NCI-H128 (cell line): ENCODE measurements around the gene CCL4.
"Not testable (repeated sequence)": the region's sequence is repeated elsewhere in the genome, so short reads cannot be mapped to it uniquely, and the experiment has no call there.

ENCODE experiments used
- DNase-seq: peaks from one replicate; lab custom pipeline; 2025; ENCODE audit not compliant: unreplicated experiment; lab: John Stamatoyannopoulos, UW

CCL4 gene

GRCh38 chr17:36103401-36103975 lies at the start of gene CCL4:
CCL4 (plus strand) TSS chr17:36103827; CDS start chr17:36103906, 79 bp downstream.
- not testable (repeated sequence) for DNase-seq

GRCh38 chr17:36055171-36055570 lies 48.5 kb upstream of the CCL4 start:
- no peak for DNase-seq

- no peak for DNase-seq
Measured at GRCh38 chr17:36055921-36056520, 47.6 kb upstream of the CCL4 start.

GRCh38 chr17:36057911-36058310 lies 45.7 kb upstream of the CCL4 start:
- no peak for DNase-seq

GRCh38 chr17:36059406-36059805 lies 44.2 kb upstream of the CCL4 start:
- no peak for DNase-seq

- no peak for DNase-seq
Measured at GRCh38 chr17:36060816-36061215, 42.8 kb upstream of the CCL4 start.

GRCh38 chr17:36063786-36064541 lies 39.7 kb upstream of the CCL4 start, which contains the start of gene CCL18:
CCL18 (plus strand) TSS chr17:36064272; CDS start chr17:36064343, 71 bp downstream.
- no peak for DNase-seq

- DNase-seq: no peak
Measured at GRCh38 chr17:36066365-36066985, 37.2 kb upstream of the CCL4 start.

GRCh38 chr17:36068524-36068923 lies 35.1 kb upstream of the CCL4 start:
- no peak for DNase-seq

GRCh38 chr17:36069136-36069535 lies 34.5 kb upstream of the CCL4 start:
- no peak for DNase-seq

- DNase-seq: no peak
Measured at GRCh38 chr17:36070427-36070826, 33.2 kb upstream of the CCL4 start.

GRCh38 chr17:36071751-36072150 lies 31.9 kb upstream of the CCL4 start:
- DNase-seq: no peak

- DNase-seq: no peak
Measured at GRCh38 chr17:36072431-36073121, 31.1 kb upstream of the CCL4 start.

- DNase-seq: no peak
Measured at GRCh38 chr17:36074365-36074764, 29.3 kb upstream of the CCL4 start.

GRCh38 chr17:36081681-36082471 lies 21.8 kb upstream of the CCL4 start:
- not testable (repeated sequence) for DNase-seq

GRCh38 chr17:36082482-36083120 lies 21.0 kb upstream of the CCL4 start:
- DNase-seq: not testable (repeated sequence)

GRCh38 chr17:36083691-36084090 lies 19.9 kb upstream of the CCL4 start:
- DNase-seq: not testable (repeated sequence)

GRCh38 chr17:36085765-36086164 lies 17.9 kb upstream of the CCL4 start:
- no peak for DNase-seq

GRCh38 chr17:36086791-36087190 lies 16.8 kb upstream of the CCL4 start:
- no peak for DNase-seq

GRCh38 chr17:36087471-36087870 lies 16.2 kb upstream of the CCL4 start:
- not testable (repeated sequence) for DNase-seq
